ENCODE data around the gene DNER.
"Not testable (repeated sequence)": the region's sequence is repeated elsewhere in the genome, so short reads cannot be mapped to it uniquely, and the experiment has no call there.

The DNER gene

DNA sequence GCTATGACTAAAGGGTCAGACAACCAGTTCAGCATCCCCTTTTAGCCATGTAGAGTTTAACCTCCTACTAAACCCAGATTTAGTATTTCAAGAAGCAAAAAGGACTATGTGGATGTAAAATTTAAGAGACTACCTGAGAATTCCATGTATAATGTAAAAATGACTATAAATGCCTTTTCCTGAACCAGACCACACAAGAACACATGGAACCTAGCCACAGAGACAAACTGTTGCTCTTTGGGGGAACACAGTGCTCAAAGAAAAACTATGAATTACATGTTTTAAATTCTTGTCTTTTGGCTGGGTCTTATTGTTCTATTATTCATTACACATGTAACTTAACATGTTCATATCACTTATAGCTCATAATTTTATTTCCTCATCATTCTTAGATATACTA, 192.8 kb downstream of the DNER start:
- H3K27me3 ChIP-seq = no peaks in the 10 kb centered on the region
- no peak overlapping the region for H3K27ac ChIP-seq
- H3K4me1 ChIP-seq (ENCODE audit: control insufficient read depth in 1 of 2, insufficient read depth in 1 of 2, low read depth in 1 of 2, low read length in 1 of 2) = no peaks in the 10 kb centered on the region
- H3K4me3 ChIP-seq (ENCODE audit: low read depth in 1 of 2, low read length in 1 of 2) = no peak overlapping the region
- no peaks in the 10 kb centered on the region for H3K36me3 ChIP-seq
- TF ChIP-seq, protein P1, sequence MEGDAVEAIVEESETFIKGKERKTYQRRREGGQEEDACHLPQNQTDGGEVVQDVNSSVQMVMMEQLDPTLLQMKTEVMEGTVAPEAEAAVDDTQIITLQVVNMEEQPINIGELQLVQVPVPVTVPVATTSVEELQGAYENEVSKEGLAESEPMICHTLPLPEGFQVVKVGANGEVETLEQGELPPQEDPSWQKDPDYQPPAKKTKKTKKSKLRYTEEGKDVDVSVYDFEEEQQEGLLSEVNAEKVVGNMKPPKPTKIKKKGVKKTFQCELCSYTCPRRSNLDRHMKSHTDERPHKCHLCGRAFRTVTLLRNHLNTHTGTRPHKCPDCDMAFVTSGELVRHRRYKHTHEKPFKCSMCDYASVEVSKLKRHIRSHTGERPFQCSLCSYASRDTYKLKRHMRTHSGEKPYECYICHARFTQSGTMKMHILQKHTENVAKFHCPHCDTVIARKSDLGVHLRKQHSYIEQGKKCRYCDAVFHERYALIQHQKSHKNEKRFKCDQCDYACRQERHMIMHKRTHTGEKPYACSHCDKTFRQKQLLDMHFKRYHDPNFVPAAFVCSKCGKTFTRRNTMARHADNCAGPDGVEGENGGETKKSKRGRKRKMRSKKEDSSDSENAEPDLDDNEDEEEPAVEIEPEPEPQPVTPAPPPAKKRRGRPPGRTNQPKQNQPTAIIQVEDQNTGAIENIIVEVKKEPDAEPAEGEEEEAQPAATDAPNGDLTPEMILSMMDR (IDR thresholded peaks at IDR 0.05) = no peak
- H3K9me3 ChIP-seq = no peaks in the 10 kb centered on the region

DNA sequence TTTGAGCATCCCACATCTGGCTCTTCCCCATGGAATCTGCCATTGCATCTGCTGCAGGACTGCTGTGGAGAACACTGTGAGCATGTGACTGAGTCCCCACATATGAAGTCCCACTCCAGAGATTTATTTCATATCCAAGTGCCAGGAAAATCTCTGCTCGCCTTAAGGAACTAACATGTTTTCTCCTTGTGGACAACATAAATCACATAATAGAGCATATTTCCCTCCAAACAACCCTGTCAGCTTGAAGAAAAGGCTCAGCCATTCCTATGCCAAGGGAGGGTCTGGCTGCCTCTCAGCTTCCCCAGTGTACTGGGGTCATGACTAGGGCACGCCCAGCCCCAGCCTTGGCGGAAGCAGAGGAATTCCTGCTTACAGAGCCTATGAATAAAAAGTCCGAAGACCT, 193.7 kb downstream of the DNER start:
- H3K9me3 ChIP-seq = no peaks in the 10 kb centered on the region
- no peak overlapping the region for H3K4me3 ChIP-seq (ENCODE audit: low read depth in 1 of 2, low read length in 1 of 2)
- H3K36me3 ChIP-seq = no peaks in the 10 kb centered on the region
- H3K27me3 ChIP-seq = no peaks in the 10 kb centered on the region
- no peak overlapping the region for H3K27ac ChIP-seq
- TF ChIP-seq, protein P1 (IDR thresholded peaks at IDR 0.05) = no peak
- H3K4me1 ChIP-seq (ENCODE audit: control insufficient read depth in 1 of 2, insufficient read depth in 1 of 2, low read depth in 1 of 2, low read length in 1 of 2) = no peaks in the 10 kb centered on the region

DNA sequence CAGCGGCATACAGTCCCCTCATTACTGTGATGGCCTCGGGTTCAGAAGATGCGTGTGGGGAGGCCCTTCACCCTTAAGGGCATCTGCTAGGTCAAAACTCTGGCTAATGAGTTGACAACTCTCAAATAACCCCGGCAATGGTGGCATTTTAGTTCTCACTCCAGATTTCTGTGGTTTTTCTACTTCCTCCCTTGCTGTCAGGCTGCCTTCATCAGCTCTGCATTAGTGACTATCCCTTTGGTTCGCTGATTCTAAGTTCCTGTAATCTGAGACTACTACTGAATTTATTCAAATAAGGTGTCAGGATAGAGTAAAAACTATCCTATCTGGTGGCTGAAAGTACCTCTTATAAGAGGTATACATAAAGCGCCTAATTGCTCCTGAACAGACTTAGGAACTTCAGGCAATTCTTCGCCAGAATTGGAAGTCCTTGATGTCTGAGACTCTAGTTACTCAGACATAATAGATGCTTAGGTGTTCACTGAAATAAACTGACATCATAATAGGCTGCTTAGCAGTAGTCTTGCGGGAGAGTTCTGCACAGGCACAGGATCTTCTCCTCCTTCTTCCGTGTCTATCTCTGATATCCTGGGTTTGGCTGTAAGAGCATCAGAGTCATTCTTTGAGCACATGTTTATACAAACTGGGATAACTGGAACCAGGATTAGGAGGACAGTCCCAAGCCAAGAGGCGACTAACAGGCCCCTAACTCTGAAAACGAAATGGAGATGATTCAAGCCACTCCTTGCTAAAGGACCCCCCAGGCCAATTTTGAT, 194.5 kb downstream of the DNER start:
- H3K27me3 ChIP-seq = no peaks in the 10 kb centered on the region
- no peak overlapping the region for H3K4me3 ChIP-seq (ENCODE audit: low read depth in 1 of 2, low read length in 1 of 2)
- no peaks in the 10 kb centered on the region for H3K4me1 ChIP-seq (ENCODE audit: control insufficient read depth in 1 of 2, insufficient read depth in 1 of 2, low read depth in 1 of 2, low read length in 1 of 2)
- H3K9me3 ChIP-seq = no peaks in the 10 kb centered on the region
- H3K36me3 ChIP-seq = no peaks in the 10 kb centered on the region
- no peak overlapping the region for H3K27ac ChIP-seq
- TF ChIP-seq, protein P1 (IDR thresholded peaks at IDR 0.05) = no peak

DNA sequence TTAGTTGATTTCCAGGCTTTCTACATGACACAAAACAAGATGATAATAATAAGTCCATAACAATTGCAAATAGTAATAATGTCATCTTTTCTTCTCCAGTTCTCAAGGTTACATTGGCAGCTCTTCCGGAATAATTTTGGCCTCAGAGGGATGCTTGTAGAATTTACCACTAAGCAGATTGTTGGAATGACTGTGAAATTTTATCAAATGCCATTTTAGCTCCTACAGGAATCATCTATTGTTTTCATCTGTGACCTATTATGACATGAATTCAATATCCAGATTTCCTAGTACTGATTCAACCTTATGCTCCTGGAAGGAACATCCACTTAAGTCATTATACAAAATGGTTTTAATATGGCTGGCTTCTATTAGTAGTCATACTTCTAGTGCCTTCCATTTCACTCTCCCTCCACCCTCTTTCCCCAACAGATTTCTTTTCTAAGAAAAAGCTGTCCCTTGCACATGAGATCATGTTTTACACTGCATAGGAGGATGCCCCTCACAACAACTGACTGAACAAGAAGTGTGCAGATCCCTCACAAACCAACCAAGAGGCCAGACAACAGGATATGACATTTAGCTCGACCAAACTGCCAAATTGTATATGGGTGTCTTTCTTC, 200.0 kb downstream of the DNER start:
- Histone ChIP-seq H3K9me3 (no peaks in the 10 kb centered on the region), H3K27ac (no peak overlapping the region), H3K4me3 (ENCODE audit: low read depth in 1 of 2, low read length in 1 of 2) (no peak overlapping the region), H3K4me1 (ENCODE audit: control insufficient read depth in 1 of 2, insufficient read depth in 1 of 2, low read depth in 1 of 2, low read length in 1 of 2) (no peaks in the 10 kb centered on the region), H3K27me3 (no peaks in the 10 kb centered on the region), H3K36me3 (no peaks in the 10 kb centered on the region)
- TF ChIP-seq, protein P1 (IDR thresholded peaks at IDR 0.05) = no peak

DNA sequence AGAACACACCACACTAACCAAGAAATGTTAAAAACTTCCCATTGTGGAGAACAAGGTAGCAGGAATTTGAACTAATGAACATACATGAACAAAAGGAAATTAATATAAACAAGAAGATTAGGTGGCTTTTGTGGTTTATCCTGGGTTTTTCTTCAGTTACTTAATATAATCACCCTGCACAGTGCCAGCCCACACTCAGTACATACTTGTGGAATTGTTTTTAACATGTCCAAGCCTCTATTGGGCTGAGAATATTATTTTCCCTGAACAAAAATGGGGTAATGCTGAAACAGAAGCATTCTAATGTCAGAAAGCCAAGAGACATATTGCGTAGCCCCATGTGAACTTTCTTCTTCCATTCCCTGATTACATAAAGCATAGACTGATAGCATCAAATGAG, 202.8 kb downstream of the DNER start:
- Histone ChIP-seq H3K9me3 (no peaks in the 10 kb centered on the region), H3K4me1 (ENCODE audit: control insufficient read depth in 1 of 2, insufficient read depth in 1 of 2, low read depth in 1 of 2, low read length in 1 of 2) (no peaks in the 10 kb centered on the region), H3K27me3 (no peaks in the 10 kb centered on the region), H3K36me3 (no peaks in the 10 kb centered on the region), H3K4me3 (ENCODE audit: low read depth in 1 of 2, low read length in 1 of 2) (no peak overlapping the region), H3K27ac (no peak overlapping the region)
- TF ChIP-seq, protein P1 (IDR thresholded peaks at IDR 0.05) = no peak

DNA sequence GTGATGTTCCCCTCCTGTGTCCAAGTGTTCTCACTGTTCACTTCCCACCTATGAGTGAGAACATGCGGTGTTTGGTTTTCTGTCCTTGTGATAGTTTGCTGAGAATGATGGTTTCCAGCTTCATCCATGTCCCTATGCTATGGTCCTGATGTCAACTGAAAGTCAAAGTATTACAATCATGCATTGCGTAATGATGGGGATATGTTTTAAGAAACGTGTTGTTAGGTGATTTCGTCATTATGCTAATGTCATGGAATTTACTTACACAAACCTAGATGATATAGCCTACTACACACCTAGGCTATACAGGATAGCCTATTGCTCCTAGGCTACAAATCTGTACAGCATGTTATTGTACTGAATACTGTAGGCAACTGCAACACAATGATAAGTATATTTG, 207.7 kb downstream of the DNER start:
- H3K27me3 ChIP-seq; H3K4me3 ChIP-seq (ENCODE audit: low read depth in 1 of 2, low read length in 1 of 2); H3K36me3 ChIP-seq: not testable (repeated sequence)

More for the DNA sequence above, 207.7 kb downstream of the DNER start:
- H3K27ac ChIP-seq; H3K9me3 ChIP-seq; H3K4me1 ChIP-seq (ENCODE audit: control insufficient read depth in 1 of 2, insufficient read depth in 1 of 2, low read depth in 1 of 2, low read length in 1 of 2): not testable (repeated sequence)

Data from neutrophil (primary cell).